ENCODE measurements around the gene EIF2B1. TPM values are rescaled to one million over a fixed set of nuclear protein-coding genes. Genes with fewer than 3 reads are reported as not detected.
A peak's percentile ranks its signal among the peaks of the same experiment; 100 is the strongest.

EIF2B1 gene
- total RNA-seq, 1 donor from 2014 or later, result 135 TPM

DNA sequence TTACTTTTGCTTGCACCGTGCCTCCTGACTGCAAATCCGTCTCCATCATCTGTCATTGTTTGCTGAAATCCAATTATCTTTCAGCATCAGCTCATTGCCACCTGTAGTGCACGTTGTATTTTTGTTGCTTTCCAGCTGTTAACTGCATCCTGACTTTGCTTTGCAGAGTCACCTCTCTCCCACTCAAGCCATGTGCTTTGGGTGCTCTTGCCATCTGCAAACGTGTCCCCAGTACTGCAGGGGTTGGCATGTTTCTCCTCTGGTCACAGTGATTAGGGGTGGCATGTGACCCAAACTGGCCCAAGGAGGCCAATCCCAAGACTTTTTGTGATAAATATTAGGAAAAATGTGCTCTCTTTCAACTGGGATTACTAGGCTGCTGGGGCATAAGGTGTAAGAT lies 59.6 kb downstream of the EIF2B1 start:
- TF ChIP-seq, protein P1, sequence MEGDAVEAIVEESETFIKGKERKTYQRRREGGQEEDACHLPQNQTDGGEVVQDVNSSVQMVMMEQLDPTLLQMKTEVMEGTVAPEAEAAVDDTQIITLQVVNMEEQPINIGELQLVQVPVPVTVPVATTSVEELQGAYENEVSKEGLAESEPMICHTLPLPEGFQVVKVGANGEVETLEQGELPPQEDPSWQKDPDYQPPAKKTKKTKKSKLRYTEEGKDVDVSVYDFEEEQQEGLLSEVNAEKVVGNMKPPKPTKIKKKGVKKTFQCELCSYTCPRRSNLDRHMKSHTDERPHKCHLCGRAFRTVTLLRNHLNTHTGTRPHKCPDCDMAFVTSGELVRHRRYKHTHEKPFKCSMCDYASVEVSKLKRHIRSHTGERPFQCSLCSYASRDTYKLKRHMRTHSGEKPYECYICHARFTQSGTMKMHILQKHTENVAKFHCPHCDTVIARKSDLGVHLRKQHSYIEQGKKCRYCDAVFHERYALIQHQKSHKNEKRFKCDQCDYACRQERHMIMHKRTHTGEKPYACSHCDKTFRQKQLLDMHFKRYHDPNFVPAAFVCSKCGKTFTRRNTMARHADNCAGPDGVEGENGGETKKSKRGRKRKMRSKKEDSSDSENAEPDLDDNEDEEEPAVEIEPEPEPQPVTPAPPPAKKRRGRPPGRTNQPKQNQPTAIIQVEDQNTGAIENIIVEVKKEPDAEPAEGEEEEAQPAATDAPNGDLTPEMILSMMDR (conservative IDR thresholded peaks at IDR 0.05; ENCODE audit: low read depth, low read length), result no peak
- H3K4me3 ChIP-seq (ENCODE audit: low read depth, low read length), result no peak overlapping the region
- DNase-seq (ENCODE audit: low read depth), result no peak

DNA sequence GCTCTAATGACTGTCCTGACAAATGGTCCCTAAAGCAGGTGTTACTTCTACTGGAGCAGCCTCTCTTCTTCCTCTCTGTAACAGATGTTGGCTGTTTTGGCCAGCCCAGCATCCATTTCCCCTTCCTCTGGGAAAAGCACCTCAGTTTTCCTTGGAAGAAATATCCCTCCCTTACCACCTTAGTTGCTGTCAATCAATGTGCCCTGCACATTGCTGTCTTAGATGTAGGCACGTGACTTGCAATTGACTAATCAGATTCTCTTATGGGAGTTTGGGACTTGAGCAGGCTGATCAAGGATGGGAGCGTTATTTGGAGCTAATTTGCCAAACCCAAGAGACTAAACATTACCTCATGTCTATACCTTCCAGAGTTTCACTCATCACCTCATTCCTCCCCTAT lies 61.1 kb downstream of the EIF2B1 start:
- no peak for DNase-seq (ENCODE audit: low read depth)
- TF ChIP-seq, protein P1 (conservative IDR thresholded peaks at IDR 0.05; ENCODE audit: low read depth, low read length), result no peak

DNA sequence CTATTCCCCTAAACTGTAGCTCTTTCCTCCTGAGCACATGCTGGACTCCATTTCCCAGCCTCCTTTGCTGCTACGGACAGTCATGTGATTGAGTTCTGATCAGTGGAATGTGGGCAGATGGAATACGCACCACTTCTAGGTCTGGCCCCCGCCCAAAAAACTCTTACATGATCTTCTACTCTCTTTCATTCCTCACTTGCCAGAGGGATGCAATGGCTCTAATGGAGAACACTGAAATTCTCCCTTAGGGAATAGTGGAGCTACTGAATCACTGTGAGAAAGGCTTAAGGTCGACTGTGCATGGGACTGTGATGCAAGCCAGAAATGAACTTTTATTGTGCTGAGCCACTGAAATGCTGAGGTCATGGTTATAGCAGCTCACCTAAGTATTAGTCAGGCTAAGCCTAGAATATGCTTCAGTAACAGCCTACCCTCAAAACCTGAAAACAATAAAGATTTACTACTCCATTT lies 62.1 kb downstream of the EIF2B1 start:
- TF ChIP-seq, protein P1 (conservative IDR thresholded peaks at IDR 0.05; ENCODE audit: low read depth, low read length), result no peak
- no peak overlapping the region for H3K4me3 ChIP-seq (ENCODE audit: low read depth, low read length)
- DNase-seq (ENCODE audit: low read depth), result peak; percentile 32

More for the DNA sequence above, 61.1 kb downstream of the EIF2B1 start:
- no peak overlapping the region for H3K4me3 ChIP-seq (ENCODE audit: low read depth, low read length)

Other genes starting within 250 kb of the EIF2B1 start
- gene KMT5A, start 249.6 kb downstream of the EIF2B1 start, total RNA-seq, result 48.3 and 63.9 TPM in 2 replicates
- 1.7 and 3.5 TPM in 2 replicates for gene RILPL2, start 197.0 kb downstream of the EIF2B1 start, total RNA-seq
- 12.0 and 22.7 TPM in 2 replicates for gene SNRNP35, start 175.5 kb downstream of the EIF2B1 start, total RNA-seq
- 9.5 and 21.2 TPM in 2 replicates for gene RILPL1, start 100.0 kb downstream of the EIF2B1 start, total RNA-seq
- 139 and 186 TPM in 2 replicates for gene TMED2, start 49.1 kb downstream of the EIF2B1 start, total RNA-seq
- gene DDX55, start 31.6 kb downstream of the EIF2B1 start, total RNA-seq, result 20.6 and 28.3 TPM in 2 replicates
- gene GTF2H3, start 143 bp upstream of the EIF2B1 start, total RNA-seq, result 22.9 and 31.4 TPM in 2 replicates
- 9.5 and 9.9 TPM in 2 replicates for gene TCTN2, start 37.4 kb upstream of the EIF2B1 start, total RNA-seq
- 12.6 and 21.8 TPM in 2 replicates for gene ATP6V0A2, start 78.7 kb upstream of the EIF2B1 start, total RNA-seq
- gene DNAH10, start 128.6 kb upstream of the EIF2B1 start, total RNA-seq, result 0.17 TPM in 1 of 2 replicates, not detected in the other

Data from epithelial cell of proximal tubule (primary cell).